RPMI8226 (cell line): ENCODE results near the gene MYOZ3.

Experiments used
- DNase-seq: peaks from one replicate; pipeline ENCODE4 v3.0.0-alpha.2; 2015

MYOZ3 gene

GRCh38 chr5:150644058-150644457 is 17.0 kb upstream of the MYOZ3 start:
- no peak for DNase-seq

- DNase-seq, result peak; percentile 74
Measured at GRCh38 chr5:150644514-150644913, 16.5 kb upstream of the MYOZ3 start.

GRCh38 chr5:150645070-150645700 is 15.9 kb upstream of the MYOZ3 start:
- DNase-seq, result no peak

GRCh38 chr5:150647275-150648251 is 13.5 kb upstream of the MYOZ3 start:
- DNase-seq, result no peak

GRCh38 chr5:150648294-150649107 is 12.6 kb upstream of the MYOZ3 start:
- DNase-seq, result peak; percentile 46

- DNase-seq, result no peak
Measured at GRCh38 chr5:150649108-150650020, 11.7 kb upstream of the MYOZ3 start.

GRCh38 chr5:150650021-150651006 is 10.7 kb upstream of the MYOZ3 start:
- DNase-seq, result no peak

- DNase-seq, result no peak
Measured at GRCh38 chr5:150651382-150651781, 9.7 kb upstream of the MYOZ3 start.

- no peak for DNase-seq
Measured at GRCh38 chr5:150651924-150652671, 9.0 kb upstream of the MYOZ3 start.

GRCh38 chr5:150653145-150653761 is 7.8 kb upstream of the MYOZ3 start:
- no peak for DNase-seq

GRCh38 chr5:150653762-150654556 is 7.1 kb upstream of the MYOZ3 start:
- no peak for DNase-seq

- no peak for DNase-seq
Measured at GRCh38 chr5:150655221-150655620, 5.8 kb upstream of the MYOZ3 start.

- peak; percentile 80 for DNase-seq
Measured at GRCh38 chr5:150656191-150657132, 4.6 kb upstream of the MYOZ3 start.

- no peak for DNase-seq
Measured at GRCh38 chr5:150658121-150658520, 2.9 kb upstream of the MYOZ3 start.

GRCh38 chr5:150658699-150659265 is 2.3 kb upstream of the MYOZ3 start:
- no peak for DNase-seq

GRCh38 chr5:150659360-150660107 is 1.5 kb upstream of the MYOZ3 start:
- DNase-seq, result no peak
